HG03457 (cell line): Measurements from ENCODE around the gene RAB11FIP3.
"Not testable (repeated sequence)": the region's sequence is repeated elsewhere in the genome, so short reads cannot be mapped to it uniquely, and the experiment has no call there.

Source experiments
- ATAC-seq: cut with Tn5 transposase; IDR thresholded peaks from one replicate; pipeline ENCODE4 v1.9.1; 2021; ENCODE audit warnings: moderate number of reproducible peaks; ENCODE audit not compliant: unreplicated experiment

RAB11FIP3 gene, protein sequence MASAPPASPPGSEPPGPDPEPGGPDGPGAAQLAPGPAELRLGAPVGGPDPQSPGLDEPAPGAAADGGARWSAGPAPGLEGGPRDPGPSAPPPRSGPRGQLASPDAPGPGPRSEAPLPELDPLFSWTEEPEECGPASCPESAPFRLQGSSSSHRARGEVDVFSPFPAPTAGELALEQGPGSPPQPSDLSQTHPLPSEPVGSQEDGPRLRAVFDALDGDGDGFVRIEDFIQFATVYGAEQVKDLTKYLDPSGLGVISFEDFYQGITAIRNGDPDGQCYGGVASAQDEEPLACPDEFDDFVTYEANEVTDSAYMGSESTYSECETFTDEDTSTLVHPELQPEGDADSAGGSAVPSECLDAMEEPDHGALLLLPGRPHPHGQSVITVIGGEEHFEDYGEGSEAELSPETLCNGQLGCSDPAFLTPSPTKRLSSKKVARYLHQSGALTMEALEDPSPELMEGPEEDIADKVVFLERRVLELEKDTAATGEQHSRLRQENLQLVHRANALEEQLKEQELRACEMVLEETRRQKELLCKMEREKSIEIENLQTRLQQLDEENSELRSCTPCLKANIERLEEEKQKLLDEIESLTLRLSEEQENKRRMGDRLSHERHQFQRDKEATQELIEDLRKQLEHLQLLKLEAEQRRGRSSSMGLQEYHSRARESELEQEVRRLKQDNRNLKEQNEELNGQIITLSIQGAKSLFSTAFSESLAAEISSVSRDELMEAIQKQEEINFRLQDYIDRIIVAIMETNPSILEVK

DNA sequence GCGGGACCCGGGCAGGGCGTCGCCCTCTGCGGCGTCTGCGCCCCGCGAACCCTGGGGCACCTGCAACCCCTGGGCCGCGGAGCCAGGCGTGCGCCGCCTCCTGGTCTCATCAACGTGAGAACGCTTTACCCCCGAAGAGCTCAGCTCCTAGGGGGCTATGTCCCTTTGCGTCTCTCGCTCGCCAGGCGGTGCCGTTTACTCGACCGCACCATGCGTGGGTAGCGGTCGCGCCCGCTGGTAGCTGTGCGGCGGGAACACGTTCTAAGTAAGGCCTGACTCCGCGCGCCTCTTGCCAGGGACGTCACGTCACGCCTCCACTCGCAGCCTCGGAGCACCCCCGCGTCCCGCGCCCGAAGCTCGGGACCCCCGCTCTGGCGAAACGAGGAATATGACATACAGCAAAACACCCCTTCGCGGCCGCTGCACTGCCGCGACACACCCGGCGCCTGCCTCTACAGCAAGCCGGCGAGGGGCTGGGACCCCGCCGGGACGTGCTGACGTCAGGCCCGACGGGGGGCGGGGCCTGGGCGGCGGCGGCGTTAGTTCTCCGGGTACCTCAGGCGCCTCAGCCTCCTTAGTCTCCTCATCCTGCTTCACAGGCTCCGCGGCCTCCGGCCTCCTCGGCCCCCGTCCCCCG, at the start of gene RAB11FIP3:
Gene RAB11FIP3 (plus strand): TSS at position 568 of the 637 bp plus-strand sequence. CDS start 358 bp downstream, outside the sequence.
- peak; percentile 58 for ATAC-seq

DNA sequence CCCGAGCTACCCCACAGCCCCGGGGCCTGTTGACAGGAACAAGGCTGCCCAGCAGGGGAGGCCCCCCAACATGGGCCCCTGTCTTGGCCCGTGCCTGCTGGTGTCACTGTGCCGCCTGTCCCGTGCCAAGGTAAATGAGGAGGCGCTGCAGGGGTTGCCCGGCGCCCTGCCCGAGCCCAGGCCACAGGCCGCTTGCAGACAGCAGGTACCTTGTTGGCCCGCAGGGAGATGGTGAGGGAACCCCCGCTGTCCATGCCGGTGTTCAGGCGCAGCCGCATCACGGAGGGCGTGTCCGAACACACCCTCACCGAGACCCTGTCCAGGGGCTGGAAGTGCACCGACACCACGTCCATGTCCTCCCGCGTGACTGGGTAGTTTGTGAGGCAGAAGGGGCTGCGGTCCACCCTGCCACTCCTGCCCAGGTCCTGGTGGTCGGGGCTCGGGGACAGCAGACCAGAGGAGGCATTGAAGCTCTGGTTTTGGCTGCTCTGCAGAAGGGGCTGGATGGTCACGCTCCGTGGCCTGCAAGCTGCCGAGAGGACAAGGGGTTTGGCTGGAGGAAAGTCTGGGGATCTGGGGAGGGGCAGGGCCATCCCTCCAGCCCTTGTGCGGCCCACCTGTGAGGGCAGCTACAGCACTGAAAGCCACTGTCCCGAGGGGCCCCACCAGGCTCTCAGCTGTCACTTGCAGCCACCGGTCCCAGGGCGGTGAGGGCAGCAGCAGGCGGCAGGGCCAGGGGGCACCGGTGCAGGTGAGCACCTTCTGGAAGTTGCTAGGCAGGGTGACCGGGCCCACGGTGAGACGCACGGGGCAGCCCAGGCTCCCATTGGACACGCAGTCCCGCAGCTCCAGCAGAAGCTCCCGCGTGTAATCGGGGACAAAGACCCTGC, 49.3 kb upstream of the RAB11FIP3 start:
- ATAC-seq = no peak

DNA sequence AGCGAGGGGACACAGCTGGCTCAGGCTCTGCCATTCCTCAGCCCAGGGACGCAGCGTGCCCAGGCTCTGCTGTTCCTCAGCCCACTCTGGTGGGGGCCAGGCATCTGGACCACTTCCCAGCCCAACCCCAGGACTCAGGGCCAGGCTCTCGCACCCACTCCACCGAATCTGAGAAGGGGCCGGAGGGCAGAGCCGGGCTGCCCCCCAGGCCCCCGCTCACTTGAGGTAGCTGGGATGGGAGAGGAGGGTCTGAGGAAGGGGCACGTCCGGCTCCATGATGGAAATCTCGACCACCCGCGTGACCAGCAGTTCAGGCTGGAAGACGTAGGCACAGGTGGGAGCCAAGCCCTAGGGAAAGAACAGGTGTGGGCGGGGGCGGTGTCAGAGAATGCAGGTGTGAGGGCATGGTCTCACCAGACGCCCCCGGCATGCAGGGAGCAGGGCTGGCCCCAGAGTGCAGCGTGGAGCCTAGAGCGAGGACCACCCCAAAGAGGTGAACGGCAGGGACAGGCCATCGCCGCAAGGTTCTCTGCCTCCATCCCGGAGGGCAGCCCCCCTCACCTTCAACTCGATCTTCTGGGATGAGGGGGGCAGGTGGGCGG, 48.5 kb upstream of the RAB11FIP3 start:
- no peak for ATAC-seq

DNA sequence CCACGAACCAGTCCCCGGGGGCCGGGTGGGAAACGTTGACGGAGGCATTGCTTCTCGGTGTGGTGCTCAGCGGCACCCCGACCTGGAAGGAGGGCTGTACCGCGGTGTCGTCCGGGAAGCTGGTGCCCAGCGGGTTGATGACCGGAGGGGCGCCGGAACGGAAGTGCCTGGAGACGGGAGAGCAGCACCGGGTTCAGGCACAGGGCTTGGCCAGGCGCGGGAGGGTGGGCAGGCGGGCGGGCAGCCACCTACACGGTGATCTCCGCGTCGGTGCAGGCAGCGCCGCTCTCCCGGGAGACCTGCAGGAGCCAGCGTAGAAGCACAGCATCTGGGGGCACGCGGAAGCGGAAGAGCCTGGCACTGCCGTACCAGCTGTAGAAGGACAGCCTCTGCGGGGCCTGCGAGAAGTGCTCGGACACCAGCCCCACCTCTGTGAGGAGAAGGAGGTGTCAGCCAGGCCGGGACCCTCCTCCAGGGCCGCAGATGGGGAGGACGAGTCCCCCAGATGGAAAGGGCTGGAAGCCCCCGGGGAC, 48.0 kb upstream of the RAB11FIP3 start:
- ATAC-seq = no peak

DNA sequence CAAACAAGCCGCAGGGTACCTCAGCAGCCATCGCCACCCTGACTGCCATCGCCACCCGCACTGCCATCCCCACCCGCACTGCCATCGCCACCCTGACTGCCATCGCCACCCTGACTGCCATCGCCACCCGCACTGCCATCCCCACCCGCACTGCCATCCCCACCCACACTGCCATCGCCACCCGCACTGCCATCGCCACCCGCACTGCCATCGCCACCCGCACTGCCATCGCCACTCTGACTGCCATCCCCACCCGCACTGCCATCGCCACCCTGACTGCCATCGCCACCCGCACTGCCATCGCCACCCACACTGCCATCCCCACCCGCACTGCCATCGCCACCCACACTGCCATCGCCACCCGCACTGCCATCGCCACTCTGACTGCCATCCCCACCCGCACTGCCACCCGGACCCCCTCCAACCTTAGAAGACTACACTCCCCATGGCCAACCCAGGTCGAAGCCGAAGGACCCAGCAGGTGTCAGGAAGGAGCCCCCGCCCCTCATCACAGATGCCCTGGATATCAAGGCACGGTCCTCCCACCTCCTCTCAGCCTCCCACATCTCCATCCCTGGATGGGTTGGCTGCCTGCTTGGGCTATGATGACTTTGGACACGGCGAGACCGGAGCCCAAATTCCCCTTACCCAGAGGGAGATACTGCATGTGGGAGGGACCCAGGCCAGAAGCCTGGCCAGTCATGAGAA, 47.2 kb upstream of the RAB11FIP3 start:
- ATAC-seq = not testable (repeated sequence)

DNA sequence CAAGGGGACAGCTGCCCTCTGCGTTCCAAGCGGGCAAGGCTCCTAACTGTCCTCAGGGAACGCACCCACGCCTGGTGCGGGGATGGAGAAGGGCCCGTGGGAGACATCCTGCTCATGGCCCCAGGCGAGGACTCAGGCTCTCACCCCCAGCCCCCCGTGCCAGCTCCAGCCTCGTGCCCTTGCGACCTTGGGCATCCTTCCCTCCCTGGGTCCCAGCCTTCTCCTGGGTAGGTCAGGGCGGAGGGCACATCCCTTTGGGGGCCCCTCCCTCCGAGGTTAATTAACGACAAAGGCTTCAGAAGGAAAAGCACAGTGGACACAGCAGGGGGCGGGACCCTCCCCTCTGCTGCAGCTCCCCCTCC, 46.6 kb upstream of the RAB11FIP3 start:
- ATAC-seq = no peak

DNA sequence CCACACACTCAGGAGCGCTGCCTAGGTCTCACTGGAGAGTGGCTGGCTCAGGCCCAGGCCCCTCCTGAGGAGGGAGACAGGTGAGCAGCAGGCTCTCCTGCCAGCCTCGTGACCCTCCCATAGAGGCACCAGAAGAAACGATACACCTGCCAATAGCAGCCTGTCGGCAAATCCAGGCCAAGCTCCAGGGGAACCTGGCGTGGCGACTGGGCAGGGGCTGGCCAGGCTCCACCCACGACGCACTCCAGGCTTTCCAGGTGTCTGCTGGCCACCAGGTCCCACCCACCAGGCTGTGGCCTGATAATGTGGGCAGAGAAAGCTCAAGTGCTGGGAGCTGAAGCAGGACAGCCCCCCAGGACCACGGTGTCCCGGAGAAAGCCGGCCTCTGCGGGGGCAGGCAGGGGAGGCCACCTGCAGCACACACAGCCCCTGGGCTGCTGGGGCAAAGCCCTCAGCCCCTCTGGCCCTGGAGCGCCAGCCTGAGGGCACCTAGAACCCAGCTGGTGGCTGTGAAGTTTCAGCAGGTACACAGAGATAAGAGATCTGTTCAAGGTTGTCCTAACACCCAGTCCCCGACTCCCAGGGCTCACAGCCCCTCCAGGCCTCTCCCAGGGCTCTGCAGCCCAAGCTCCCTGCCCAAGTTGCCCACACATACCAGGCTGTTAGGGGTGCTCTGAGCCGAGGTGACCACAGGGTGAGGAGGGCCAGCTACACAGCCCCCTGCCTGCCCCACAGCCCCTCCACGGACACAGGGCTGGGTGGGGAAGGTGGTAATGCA, 46.1 kb upstream of the RAB11FIP3 start:
- no peak for ATAC-seq

DNA sequence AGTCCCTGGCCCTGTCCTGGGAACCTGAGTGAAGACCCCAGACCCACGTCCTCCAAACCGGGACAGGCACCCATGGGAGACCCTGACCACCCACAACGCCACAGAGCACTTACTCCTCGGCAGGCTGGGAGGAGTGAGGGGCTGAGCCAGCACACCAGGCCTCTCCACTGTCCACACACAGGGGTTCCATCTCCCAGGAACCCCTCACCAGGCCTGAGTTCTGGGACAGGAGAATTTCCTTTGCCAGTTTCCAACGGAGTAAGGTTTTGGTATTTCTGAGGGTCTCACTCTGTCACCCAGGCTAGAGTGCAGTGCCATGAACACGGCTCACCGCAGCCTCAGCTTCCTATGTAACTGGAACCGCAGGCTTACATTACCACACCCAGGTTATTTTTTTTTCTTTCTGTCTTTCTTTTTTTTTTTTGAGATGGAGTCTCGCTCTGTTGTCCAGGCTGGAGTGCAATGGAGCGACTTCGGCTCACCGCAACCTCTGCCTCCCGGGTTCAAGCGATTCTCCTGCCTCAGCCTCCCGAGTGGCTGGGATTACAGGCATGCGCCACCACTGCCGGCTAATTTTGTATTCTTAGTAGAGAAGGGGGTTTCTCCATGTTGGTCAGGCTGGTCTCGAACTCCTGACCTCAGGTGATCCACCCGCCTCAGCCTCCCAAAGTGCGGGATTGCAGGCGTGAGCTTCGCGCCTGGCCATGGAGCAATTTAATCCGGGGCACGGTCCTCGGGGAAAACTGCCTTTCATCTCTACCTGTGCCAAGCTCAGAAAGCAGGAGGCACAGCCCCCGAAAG, 45.3 kb upstream of the RAB11FIP3 start:
- no peak for ATAC-seq

DNA sequence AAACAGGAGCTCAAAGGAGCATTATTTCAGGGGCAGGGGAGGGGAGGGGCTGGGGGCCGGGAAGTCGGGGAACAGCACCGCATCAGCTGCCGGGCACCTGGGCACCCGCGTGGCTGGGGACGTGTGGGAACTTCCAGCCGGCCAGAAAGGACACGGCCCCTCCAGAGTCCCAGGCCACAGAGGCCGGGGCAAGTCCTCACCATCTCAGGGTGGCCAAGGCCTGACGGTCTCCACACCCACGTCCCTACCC, 44.8 kb upstream of the RAB11FIP3 start:
- ATAC-seq = no peak

DNA sequence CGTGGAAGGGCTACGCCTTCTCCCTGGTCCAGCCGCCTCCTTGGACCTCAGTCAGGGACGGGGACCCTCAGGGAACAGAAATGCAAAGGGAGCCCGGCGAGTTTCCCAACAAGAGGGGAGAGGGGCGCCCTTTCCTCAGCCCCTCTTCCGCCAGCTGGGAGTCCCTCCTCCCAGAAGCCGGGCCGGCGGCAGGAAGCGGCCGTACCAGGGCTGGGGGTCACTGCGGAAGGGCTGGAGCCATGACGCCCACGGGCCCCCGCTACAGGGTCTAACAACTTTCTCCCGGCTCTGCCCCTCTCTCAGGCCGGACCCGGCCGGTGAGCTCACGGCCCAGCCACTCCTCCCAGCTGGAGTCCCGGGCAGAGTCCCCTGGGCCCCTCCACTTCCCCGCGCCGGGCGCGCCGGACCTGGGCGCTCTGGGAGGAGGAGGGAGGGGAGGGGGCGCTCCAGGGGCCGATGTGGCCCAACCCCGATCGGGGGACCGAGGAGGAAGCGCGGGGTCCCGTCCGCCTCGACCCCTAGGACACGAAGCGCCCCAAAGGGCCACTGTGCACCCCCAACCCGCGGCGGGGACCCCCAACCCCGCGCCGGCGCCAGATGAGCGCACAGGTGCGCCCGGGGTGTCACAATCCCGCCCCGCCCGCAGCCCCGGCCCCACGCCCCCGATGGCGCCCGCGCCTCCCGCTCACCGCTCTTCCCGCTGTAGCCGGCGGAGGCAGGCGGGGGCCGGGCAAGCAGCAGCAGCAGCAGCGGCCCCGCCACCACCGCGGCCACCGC, 44.2 kb upstream of the RAB11FIP3 start:
- no peak for ATAC-seq

DNA sequence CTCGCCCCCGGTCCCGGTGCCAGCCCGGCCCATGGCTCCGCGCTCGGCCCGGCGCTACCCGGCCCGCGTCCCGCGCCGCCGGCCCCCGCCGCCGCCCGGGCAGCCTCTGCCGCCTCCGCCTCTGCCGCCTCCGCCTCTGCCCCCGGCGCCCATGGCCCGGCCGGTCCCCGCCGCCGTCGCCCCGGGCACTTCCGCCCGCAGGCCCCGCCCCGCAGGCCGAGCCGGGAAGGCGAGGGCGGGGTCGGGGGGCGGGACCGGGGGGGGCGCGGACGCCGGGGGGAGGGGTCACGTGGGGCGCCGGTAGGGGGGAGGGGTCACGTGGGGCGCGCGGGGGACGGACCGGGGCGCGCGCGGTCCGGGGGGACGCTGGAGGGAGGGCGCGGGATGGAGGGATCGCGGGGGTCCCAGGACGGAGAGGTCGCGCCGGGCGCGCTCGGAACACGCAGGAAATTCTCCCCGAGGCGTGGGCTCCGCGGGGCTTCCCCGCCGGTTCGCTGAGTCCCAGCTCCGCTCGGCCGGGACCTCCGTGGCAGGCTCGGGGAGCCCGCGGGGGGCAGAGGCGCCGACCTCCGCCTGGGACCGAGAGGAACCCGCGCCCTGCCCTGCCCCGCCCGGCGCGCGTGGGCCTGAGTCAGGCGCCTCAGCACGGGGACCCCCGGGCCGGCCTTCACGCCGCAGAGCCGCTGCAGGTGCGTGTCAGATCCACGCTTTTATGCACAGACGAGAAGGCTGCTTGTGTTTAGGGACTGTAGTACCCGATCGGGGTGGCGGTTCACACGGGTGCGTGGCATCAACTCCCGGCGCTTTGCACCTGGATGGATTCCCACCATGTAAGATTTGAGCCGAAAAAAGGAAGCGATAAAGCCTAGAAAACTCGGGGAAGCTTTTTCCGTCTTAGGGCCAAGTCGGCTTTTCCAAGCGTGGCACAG, 43.4 kb upstream of the RAB11FIP3 start, which contains the start of gene PGAP6:
Gene PGAP6 (minus strand): TSS at position 190 of the 929 bp plus-strand sequence. CDS start 157 bp downstream, at position 33.
- no peak for ATAC-seq

DNA sequence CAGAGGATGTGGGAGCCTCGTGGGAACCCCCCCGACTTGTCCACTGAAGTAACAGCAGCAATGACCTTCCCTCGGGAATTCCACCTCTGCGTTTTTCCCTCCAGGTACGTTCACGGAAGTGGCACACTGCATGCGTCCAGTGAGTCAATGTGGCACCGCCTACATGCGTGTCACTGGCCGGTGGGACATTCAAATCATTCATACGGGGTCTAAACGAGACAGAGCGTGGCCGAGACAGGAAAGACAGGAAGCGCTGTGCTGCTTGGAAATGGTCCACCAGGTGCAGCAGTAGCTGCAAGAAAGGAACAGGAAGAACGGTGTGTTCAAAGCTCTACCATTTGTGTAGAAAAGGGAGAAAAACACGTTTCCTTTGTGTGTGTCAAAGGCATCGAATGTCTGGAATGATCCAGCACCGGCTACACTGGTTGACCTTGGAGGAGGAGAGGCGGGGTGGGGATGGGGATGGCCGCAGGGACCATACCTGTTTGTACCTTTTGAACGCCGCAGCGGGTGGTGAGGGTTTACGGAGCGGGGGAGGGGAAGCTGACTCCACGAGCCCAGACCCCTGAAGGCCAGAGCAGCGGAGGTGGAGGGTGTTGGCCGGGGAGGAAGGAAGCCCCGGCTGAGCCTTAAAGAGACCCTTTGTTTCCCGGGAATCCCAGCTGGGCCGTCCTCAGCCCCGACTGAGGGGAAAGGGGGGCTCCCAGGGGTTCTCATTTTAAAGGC, 42.0 kb upstream of the RAB11FIP3 start:
- ATAC-seq = no peak

DNA sequence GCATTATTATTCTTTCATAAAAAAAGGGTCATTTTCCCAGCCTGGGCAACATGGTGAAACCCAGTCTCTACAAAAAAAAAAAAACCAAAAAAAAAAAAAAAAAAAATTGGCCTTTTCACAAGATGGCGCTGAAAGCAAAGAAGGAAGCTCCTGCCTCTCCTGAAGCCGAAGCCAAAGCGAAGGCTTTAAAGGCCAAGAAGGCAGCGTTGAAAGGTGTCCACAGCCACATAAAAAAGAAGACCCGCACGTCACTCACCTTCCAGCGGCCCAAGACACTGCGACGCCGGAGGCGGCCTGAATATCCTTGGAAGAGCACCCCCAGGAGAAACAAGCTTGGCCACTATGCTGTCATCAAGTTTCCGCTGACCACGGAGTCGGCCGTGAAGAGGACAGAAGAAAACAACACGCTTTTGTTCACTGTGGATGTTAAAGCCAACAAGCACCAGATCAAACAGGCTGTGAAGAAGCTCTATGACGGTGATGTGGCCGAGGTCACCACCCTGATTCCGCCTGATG, 38.8 kb upstream of the RAB11FIP3 start:
- ATAC-seq = no peak

DNA sequence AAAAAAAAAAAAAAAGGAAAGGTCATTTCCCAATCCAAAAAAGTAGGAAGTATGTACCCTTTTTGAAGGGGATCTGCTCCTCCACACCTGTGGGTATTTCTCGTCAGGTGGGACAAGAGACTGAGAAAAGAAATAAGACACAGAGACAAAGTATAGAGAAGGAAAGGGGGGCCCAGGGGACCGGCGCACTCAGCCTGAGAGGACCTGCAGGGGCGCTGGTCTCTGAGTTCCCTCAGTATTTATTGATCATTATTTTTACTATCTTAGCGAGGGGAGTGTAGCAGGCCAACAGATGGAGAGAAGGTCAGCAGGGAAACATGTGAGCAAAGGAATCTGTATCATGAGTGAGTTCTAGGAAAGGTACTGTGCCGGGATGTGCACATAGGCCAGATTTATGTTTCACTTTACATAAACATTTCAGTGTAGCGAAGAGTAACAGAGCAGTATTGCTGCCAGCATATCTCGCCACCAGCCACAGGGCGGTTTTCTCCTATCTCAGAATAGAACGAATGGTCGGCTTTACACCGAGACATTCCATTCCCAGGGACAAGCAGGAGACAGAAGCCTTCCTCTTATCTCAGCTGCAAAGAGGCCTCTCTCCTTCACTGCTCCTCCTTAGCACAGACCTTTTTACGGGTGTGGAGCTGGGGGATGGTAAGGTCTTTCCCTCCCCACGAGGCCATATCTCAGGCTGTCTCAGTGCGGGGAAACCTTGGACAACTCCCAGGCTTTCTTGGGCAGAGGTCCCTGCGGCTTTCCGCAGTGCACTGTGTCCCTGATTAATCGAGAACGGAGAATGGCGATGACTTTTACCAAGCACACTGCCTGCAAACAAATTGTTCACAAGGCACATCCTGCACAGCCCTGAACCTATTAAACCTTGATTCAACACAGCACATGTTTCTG, 37.4 kb upstream of the RAB11FIP3 start:
- ATAC-seq = not testable (repeated sequence)
